H54 (cell line): Measurements from ENCODE around the gene ZNF117.

ENCODE experiments used
- DNase-seq: peaks from one replicate; pipeline ENCODE4 v3.0.0; 2011; ENCODE audit warnings: low spot score, mixed read lengths; ENCODE audit not compliant: insufficient read length
- FAIRE-seq: peaks from 3 replicates; lab custom pipeline; 2011; peaks lifted over from hg19 to GRCh38; lab: Jason Lieb, UNC
- POLR2A ChIP-seq: IDR thresholded peaks from 2 replicates; pipeline ENCODE4 v1.6.1; 2011; ENCODE audit warnings: low read depth, mild to moderate bottlenecking, low read length

Gene ZNF117

DNA sequence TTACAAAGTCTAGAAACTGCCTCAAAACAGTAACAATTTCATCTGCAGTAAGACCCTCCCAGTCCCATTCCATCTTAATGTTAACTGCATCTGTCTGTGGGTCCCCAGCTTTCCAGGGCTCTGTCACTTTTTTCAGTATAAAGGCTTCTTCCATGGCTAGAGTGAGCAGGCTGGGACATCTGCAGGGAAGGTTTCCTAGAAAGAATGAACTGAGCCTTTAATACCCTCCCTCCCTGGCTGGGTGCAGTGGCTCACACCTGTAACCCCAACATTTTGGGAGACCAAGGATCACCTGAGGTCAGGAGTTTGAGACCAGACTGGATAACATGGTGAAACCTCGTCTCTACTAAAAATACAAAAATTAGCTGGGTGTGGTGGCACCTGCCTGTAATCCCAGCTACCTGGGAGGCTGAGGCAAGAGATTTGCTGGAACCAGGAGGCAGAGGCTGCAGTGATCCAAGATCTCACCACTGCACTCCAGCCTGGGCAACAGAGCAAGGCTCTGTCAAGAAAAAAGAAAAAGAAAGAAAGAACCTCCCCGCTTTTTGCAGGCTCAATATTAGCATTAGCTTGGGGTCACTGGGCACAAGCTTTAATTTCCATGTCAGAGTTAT is 12.2 kb upstream of the ZNF117 start:
- DNase-seq: no peak
- no peak for TF ChIP-seq POLR2A

DNA sequence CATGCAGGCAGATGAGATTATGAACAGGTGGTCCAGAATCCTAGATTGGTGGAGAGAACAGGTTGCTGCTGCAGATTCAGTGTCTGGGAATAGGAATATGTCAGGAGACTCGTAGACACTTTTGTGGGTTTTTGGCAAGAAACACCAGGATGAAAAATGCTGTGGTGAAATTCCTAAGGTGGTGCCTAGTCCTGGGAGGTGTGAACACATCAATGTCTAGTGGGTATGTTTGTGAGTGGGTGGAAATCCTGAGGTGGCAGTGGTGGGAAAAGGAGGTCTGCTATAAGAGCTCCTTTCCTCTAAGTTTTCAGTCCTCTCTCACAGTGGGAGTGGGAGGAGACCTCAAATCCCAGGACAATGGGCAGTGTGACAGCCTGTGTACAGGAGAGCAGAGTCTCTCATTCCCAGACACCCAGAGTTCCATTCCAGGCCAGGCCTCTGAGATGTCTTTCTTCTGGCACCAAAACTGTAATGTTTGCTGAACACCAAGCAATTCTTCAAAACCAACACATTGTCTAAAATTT is 10.5 kb upstream of the ZNF117 start:
- no peak for FAIRE-seq
- DNase-seq: no peak
- TF ChIP-seq POLR2A: no peak

More for the DNA sequence above, 12.2 kb upstream of the ZNF117 start:
- FAIRE-seq: no peak

DNA sequence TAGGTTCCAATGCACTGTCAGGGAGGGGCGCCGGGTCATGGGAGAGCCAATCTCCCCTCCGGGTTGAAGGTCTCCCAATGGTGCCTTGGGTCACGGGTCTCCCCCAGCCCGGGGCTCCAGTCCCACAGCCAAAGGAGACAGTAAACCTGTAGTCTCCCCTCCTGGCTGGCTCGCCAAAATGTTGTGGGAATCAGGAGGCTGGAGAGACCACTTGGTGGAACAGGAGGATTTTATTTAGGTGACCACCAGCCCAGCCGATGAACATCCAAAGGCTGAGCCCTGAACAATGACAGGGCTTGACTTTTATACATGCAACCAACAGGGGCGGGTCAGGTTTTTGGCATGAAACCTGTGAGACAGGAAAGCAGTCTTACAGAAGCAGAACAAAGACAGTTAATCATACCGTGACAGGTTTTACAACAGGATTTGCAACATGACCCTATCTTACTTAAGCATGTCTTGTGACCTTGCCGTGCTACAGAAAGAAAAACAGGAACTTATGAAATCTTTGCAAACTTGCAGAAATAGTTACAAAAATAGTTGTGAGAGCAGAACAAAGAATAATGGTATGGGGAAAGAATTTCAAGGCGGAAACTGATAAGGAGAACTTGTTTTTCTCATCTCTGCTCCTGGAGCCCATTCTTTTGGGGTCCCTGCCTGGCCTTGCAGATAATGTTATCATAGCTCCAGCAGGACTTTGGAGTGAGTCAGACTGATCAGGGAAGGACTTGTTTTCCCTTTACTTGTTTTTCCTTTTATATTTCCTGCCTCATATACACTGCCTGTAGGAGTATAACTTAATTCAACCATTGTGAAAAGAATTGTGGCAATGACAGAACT is 8.5 kb upstream of the ZNF117 start:
- TF ChIP-seq POLR2A: no peak
- no peak for DNase-seq
- FAIRE-seq: no peak

DNA sequence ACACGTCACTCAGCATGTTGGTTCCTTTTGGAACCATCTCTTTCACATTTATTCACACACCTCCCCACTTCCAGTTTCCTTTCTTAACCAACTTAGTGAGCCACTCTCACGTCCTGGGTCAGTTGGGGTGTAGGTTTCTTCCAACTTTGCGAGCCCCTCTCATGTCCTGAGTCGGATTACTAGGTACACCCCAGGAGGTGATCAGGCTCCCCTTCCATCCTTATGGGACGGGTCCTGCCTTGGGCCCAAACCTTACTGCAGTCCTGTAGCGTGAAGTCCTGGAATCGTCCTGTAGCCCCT is 8.0 kb upstream of the ZNF117 start:
- FAIRE-seq (no peak), DNase-seq (no peak)
- TF ChIP-seq POLR2A: no peak

DNA sequence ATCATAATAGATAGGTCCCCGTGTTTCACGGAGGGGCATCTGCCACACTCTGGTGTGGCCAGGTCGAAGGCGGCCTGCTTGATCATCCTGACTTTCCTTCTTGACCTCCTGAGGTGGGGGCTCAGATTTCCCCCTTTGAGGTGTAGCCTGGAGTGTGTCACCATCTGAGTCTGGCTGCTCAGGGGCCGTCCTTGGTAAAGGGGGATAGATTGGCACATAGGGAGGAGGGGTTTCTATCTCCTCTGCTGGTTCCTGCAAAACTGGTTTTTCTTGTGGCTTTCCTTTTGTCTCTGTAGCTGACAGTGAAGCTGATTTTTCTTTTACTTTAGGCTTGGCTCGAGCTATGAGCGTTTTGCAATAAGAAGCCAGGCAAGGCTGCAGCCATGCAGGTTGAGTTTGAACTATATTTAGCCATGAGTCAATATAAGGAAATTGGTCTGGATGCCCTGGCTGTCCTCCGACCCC is 7.1 kb upstream of the ZNF117 start:
- FAIRE-seq: no peak
- DNase-seq: no peak
- no peak for TF ChIP-seq POLR2A

DNA sequence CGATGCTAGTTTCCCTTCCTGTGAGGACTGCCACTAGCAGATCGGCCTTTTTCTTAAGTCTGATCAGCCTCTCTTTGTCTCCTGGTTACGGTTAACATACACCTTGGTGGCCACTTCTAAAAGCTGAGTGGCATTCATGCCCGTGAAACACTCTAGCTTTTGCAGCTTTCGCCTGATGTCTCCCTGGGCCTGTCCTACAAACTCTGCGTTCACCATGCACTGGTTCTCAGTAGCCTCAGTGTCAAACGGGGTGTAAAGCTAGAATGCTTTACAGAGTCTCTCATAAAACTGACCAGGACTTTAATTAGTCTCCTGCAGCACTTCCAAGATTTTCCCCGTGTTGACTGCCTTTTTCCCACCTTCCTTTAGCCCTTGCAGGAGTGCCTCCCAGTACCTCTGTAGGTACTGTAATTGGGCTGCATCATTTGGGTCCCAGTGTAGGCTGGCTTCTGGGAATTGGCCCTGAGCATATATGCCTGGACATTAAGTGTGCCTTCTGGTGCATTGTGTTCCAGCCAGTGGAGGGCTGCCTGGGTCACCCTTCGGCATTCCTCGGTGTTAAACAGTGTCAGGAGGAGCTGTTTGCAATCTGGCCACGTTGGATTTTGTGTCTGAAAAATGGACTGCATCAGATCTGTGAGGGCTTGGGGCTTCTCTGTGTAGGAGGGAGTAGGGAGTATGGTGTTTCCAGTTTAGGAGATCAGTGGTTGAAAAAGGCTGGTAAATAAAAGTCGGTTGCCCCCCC is 6.5 kb upstream of the ZNF117 start:
- no peak for TF ChIP-seq POLR2A
- DNase-seq: no peak
- FAIRE-seq: no peak

DNA sequence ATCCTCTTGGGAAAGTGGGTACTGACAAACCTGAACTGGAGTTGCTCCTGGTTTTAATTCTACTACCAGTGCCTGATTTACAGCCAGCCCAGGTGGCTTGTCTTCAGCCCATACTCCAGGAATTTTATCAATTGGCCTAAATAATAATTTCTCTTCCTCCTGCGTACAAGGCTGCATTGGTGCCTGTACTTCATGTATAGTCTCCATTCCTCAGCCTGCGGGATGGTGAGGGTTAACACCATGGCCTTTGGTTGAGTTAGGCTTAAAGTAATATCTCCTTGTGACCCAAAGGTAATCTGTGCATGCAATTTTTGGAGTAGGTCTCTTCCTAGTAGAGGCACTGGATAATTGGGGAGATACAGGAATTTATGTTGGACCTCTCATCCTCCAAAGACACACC is 5.5 kb upstream of the ZNF117 start:
- DNase-seq: no peak
- no peak for FAIRE-seq
- no peak for TF ChIP-seq POLR2A

DNA sequence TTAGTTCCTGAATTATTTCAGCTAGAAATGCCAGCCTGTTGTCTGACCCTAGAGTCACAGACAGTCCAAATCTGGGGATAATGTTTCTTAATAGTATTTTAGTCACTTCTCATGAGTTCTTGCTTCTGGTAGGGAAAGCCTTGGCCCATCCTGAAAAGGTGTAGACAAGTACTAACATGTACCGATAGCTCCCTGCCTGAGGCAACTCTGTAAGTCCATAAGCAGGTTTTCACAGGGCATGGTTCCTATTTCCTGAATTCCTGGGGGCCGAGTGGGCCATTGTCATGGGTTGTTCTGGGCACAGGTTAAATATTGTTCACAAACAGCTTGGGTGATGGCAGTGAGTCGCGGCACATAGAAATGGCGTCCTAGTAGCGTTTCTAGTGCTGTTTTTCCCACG is 3.1 kb upstream of the ZNF117 start:
- no peak for DNase-seq
- TF ChIP-seq POLR2A: no peak
- no peak for FAIRE-seq

DNA sequence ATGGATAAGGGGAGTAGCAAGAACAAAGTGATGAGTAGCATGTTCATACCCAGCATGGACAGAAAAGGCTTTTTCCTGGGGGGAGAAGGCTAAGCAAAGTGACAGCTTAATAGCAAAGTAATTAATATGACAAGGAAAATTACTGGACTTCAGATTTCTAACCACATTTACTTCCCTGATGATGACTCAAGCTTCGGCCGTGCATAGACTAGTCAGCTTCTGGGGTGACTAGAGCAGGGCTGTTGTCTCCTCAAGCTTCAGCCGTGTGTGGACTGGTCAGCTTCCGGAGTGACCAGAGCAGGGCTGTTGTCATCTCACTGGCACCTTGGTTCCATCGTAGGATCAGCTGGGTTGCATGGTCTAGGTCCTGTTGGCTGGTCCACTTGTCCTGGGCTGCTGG is 2.1 kb upstream of the ZNF117 start:
- DNase-seq (no peak), FAIRE-seq (no peak)
- TF ChIP-seq POLR2A: no peak

DNA sequence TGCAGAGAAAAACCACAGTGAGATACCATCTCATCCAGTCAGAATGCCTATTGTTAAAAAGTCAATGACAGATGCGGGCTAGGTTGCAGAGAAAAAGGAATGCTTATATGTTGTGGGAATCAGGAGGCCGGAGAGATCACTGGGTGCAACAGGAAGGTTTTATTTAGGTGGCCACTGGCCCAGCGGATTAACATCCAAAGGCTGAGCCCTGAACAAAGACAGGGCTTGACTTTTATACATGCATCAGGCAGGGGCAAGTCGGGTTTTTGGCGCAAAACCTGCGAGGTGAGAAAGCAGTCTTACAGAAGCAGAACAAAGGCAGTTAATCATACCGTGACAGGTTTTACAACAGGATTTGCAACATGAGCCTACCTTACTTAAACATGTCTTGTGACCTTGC is 620 bp downstream of the ZNF117 start:
- TF ChIP-seq POLR2A: no peak
- no peak for DNase-seq
- no peak for FAIRE-seq

DNA sequence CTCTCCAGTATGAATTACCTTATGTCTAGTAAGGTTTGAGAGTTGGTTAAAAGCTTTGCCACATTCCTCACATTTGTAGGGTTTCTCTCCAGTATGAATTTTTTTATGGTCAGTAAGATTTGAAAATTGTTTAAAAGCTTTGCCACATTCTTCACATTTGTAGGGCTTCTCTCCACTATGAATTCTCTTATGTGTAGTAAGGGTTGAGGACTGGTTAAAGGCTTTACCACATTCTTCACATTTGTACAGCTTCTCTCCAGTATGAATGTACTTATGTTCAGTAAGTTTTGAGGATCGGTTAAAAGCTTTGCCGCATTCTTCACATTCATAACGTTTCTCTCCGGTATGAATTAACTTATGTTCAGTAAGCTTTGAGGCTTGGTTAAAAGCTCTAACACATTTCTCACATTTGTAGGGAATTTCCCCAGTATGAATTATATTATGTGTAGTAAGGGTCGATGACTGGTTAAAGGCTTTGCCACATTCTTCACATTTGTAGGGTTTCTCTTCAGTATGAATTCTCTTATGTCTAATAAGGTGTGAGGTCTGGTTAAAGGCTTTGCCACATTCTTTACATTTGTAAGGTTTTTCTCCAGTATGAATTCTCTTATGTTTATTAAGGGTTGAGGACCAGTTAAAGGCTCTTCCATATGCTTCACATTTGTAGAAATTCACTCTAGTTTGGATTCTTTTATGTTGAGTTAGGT is 12.2 kb downstream of the ZNF117 start:
- FAIRE-seq (no peak), DNase-seq (no peak)
- TF ChIP-seq POLR2A: no peak

DNA sequence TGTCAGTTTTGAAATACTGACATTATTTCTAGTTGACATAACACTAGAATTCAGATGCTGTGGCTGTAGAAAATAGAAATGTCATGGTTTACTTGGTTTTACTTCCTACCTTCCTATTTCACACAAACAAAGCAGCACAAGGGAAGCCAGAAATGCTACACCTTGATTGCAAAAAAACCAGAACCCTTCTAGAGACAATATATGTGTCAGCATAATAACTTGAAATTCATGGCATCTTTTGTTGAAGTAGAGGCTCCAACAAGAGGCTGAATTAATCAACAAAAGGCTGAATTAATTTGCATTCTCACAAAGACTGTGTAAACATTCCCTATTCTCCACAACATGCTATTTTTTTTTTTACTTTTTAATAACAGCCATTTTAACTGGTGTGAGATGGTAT is 25.2 kb downstream of the ZNF117 start:
- no peak for TF ChIP-seq POLR2A
- no peak for FAIRE-seq
- no peak for DNase-seq

DNA sequence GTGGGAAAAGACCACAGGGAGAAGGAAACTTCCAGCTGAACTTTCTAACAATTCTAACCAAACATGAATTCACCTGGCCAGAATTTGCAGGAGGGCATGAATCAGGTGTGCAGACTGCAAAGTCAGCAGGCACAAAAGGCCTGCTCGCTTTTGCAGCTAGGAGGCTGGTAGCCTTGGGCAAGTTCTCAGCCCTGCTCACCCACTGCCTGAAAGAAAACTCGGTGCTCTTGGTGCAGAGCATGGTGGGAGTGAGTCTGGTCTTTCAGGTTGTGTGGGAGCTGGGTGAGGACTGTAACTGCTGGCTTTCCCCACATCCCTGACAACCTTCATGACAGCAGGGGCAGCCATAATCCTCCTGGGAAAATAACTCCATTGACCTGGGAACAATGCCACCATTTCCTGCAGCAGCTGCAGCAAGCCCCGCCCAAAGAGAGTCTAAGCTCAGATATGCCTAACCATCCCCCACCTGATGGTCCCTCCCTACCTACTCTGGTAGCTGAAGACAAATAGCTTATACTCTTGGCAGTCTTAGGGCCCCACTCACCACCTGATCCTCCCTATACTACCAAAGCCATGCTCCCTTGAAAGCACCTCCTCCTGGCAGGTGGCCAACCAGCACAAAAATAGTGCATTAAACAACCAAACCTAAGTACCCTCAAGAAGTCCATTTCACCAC is 31.6 kb downstream of the ZNF117 start:
- no peak for TF ChIP-seq POLR2A
- DNase-seq (no peak), FAIRE-seq (no peak)
